GM19193 (cell line): Measurements from ENCODE around the gene COQ8A.

Source experiments
- POLR2A ChIP-seq: IDR thresholded peaks from 4 replicates; pipeline ENCODE4 v1.6.1; 2011; ENCODE audit not compliant: insufficient read depth, insufficient read length; ENCODE audit errors: extremely low read depth

The COQ8A gene

DNA sequence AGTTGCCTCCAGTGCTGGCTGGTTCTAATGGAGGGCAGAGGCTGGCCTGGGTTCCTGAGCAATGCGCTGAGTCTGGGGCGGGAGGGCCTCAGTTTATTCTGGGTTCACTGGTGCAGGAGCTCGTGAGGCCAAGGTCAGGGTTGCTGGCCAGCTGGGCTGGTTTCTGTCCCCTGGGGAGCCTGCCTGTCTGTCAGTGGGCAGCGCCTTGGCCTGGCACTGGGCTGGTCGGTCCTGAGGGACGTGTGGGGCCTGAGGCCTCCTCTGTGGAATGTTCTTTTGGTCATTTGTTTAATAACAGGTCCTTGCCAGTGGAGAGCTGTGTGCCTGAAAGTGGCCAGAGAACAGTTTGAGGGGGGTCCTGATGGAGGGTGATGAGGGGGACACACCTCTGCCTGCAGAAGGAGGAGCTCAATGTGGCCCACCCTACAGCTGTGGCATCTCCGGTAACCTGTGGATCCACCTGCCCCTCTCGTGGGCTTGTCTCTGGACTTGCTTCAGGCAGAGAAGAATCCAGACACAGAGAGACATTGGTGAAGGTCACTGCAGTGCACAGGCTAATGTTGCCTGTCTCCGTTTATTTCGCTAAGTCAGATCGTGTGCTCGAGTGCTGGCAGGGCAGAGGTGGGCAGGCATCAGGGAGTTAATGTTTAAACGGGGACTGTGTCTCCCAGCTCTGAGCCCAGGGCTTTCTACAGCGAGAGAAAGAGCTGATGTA, 34.6 kb downstream of the COQ8A start:
- TF ChIP-seq POLR2A: no peak

DNA sequence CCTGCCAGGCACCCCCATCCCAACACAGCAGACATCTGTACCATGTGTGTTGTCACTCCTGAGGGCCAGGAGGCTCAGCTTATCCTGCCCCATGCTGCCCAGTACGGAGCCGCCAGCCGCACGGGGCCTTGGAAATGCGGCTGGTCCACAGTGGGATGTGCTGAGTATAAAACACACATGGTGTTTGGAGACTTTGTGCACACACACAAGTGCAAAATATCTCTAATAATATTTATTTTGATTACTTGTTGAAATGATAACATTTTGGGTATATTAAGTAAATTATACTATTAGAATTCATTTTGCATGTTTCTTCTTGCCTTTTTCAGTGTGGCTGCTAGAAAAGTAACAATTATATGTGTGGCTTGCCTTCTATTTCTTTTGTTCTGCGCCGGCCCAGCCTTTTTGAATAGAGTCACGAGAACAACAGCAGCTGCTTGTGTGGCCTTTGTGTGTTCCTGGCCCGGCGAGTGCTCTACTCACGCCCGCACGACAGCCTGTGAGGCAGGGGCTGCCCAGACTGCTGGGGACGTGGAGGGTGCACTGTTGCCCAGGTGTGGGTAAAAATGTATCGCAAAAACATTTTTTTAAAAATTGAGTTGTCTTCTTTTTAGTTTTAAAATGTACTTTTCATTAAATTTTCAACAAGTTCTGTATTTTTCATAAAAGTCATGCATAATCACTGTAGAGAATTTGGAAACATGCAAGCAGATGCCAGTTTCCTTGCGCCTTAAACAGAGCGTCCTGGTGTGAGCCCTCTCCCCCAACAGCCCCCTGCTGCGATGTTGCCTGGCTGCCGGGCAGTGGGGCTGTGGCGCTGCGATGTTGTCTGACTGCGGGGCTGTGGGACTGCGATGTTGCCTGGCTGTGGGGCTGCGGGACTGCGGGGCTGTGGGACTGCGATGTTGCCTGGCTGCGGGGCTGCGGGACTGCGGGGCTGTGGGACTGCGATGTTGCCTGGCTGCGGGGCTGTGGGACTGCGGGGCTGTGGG, 35.5 kb downstream of the COQ8A start:
- TF ChIP-seq POLR2A: no peak

DNA sequence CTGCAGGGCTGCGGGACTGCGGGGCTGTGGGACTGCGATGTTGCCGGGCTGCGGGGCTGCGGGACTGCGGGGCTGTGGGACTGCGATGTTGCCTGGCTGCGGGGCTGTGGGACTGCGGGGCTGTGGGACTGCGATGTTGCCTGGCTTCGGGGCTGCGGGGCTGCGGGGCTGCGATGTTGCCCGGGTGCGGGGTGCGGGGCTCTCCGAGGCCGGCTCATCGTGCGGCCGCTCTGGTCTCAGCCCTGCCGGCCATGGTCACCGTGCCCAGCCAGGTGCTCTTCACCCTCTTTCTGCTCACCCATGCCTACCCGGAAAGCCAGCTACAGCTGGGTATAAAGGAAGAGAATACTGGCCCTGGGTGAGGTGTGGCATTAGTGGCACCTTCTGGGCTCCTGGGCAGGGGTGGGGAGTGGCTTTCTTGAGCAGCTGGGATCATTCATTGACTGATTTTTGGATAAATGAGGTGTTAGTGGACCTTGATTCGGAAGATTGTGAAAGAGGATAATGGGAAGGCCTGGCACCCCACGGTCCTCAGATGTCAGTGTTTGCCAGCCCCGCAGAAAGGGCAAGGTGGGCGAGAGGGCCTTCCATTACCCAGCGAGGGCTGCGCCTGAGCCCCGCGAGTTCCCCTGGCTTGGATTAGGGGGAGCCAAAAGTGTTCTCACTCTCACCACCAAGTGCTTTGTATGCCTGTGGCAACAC, 36.3 kb downstream of the COQ8A start:
- no peak for TF ChIP-seq POLR2A

DNA sequence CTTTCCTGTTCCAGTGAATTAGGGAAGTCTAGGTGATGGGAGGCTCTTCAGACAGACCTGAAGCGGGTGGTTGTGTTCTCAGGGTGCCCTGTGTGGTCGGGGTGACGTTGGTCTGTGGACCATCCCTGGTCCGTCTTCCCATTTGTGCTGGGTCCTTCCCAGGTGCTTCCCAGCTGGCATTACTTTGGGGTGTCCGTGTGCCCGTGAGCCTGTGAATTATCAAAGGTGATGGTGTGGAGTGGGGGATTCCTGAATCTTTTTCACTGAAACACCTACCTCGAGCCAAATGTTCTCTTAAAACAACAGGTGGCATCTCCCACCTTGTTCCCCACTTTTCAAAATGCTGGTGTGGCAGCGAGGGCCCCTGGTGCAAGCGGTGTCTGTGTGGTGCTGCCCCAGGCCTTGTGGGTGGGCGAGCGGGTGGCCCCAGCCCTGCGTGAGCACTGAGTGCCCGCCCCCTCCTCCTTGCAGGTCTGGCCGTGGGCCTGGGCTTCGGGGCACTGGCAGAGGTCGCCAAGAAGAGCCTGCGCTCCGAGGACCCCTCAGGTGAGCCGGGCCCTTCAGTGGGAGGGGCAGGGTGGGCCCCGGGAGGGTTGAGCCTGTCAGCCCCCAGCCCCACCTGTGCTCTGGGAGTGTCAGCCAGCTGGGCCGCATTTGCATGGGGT, 37.0 kb downstream of the COQ8A start:
- no peak for TF ChIP-seq POLR2A

DNA sequence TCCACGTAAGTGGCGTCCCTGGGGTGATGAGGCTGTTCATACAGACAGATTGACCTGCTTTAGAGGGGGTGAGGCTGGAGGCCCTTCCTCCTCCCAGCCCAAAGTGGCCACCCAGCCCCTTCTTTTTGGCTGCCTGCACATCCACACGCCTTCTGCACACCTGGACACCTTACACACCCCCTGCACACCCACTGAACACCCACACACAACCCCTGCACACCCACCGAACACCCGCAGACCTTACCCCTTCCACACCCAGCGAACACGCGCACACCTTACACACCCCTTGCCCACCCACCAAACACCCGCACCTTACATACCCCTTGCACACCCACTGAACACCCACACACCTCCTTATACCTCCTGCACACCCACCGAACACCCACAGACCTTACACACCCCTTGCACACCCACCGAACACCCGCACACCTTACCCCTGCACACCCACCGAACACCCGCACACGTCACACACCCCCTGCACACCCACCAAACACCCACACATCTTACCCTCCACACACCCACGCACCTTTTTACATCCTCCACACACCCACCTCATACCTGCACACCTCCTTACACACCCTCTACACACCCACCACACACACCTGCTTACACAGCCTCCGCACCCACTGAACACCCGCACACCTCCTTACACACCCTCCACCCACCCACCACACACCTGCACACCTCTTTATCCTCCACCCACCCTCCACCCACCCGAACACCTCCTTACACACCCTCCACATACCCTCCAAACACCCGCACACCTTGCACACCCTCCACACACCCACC, 37.7 kb downstream of the COQ8A start:
- TF ChIP-seq POLR2A: no peak

DNA sequence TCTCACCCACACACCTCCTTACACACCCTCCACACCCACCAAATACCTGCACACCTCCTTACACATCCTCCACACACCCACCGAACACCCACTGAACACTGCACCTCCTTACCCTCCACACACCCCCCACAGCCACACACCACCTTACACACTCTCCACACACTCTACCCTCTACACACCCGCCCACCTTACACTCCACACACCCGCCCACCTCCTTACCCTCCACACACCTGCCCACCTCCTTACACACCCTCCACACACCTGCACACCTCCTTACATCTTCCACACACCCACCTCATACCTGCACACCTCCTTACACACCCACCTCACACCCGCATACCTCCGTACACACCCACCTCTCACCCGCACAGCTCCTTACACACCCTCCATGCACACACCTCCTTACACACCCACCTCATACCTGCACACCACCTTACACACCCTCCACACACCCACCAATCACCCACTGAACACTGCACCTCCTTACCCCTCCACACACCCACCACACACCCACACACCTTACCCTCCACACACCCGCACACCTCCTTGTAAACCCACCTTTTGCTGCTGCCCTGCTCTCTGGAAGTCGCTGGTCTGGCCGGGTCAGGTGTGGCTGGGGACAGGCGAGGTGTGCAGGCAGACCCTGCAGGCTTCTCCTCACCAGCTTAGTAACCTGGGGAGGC, 38.5 kb downstream of the COQ8A start:
- no peak for TF ChIP-seq POLR2A

DNA sequence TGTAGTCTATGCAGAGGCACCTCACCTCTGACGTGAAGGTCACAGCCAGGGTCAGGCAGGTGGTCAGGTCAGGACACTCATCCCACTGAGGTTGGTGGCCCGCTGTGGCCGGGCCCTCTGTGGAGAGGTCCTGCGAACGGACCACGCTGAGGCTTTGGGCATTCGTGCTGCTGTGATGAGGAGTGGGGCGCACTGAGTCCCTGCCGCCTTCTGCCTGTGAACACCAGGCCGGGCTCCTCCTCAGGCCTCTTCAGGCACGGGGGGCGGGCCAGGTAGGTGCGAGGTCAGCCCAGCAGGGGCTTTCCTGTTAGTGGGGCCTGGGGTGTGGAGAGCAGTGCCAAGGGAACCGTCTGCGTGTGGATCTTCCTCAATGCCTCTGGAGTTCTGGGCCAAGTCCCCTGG, 39.0 kb downstream of the COQ8A start:
- TF ChIP-seq POLR2A: no peak

DNA sequence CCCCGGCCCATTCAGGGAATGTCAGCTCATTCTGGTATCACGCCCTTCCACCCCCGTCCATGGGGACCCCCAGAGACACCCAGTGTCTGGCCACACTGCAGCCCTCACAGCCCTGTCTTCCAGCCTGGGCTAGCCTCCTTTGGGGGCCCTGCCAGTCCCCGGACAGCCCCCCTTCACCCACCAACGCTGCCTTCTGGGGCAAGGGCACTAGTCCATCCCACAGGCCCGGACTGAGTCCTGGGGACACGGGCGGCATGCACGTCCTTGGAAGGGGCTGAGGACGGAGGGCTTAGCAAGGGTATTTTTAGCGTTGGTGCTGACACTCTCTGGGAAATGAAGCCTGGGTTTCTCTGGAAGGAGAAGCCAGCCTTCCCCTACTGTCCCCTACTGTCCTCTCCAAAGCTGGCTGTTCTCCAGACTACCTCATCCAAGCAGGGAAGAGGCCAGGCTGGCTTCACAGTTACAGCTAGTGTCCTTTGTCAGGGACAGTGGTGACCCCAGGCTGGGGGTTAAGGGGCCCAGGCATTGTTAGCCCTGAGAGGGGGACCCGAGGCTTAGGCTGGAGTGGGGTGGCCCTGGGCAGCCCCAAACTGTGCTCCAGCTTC, 39.5 kb downstream of the COQ8A start:
- no peak for TF ChIP-seq POLR2A

DNA sequence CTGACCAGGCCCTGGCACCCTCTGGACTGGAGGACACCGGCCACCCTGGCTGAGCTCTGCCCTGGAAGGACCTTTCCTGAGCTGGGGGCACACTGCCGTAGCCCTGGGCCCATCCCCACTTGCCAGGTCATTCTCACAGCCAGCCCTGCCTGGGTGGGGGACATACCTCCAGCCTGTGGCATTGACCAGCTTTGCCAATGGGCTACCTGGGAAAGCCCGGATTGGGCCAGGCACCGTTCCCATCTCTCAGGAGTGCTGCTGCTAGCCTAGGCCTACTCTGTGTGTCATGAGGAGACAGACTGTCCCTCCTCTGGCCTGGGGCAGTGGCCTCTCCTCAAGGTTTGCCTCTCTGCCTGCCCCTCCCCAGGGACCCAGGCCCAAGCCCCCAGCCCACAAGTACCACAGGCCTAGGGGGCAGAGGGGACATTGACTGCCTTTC, 40.0 kb downstream of the COQ8A start:
- no peak for TF ChIP-seq POLR2A

DNA sequence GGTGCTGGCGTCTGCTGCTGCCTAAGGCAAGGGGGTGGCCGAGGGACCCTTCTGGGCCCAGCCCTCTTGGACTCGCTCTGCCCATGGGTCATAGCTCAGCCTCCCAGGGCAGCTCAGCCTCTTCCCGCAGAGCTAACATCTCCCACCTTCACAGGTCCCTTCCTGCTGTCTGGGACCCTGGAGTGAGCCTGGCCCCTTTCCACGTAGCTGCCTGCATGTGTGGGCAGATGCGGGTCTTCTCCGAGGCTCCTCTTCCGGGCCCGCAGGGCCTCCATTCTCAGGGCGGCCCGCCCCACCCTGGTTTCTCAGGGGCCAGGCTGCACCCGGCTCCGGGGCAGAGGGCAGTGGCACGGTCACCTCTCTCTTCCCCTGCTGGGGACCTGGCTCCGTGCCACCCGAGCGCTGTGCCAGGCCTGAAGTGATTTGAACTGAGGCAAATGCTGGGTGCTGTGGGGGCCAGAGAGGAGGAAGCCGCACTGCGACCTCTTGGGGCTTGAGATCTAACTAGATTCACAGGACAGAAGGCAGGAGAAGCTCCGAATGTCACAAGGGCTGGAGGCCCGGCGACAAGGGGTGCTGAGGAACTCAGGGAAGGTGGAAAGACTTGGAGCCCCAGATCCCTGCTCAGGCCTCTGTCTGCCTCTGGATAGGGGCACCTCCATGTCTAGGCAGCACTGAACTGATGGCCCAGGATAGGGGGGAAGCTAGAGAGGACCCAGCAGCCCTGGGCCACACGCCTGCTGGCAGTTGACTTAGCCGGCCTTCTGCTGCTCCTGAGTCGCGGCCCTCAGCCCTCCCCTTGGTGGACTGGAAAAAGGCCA, 40.7 kb downstream of the COQ8A start:
- no peak for TF ChIP-seq POLR2A

DNA sequence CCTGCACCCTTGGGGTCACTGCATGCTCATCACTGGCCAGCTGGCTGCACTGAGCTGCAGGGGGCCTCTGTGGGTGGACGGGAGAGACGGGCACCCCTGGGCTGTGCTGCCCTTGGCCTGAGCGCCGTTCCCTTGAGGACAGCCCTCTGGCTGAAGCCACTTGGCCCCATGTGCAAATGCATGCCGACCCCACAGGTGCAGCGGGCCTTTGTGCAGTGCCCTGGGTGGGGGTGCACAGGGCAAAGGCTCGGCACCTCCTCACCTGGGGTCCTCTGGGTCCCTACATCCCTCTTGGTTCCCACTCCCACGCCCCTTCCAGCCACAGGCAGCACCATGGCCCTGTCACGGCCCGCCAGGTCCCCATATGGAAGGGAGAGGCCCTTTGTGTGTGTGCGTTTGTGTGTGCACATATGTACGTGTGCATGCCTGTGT, 41.3 kb downstream of the COQ8A start:
- TF ChIP-seq POLR2A: no peak

DNA sequence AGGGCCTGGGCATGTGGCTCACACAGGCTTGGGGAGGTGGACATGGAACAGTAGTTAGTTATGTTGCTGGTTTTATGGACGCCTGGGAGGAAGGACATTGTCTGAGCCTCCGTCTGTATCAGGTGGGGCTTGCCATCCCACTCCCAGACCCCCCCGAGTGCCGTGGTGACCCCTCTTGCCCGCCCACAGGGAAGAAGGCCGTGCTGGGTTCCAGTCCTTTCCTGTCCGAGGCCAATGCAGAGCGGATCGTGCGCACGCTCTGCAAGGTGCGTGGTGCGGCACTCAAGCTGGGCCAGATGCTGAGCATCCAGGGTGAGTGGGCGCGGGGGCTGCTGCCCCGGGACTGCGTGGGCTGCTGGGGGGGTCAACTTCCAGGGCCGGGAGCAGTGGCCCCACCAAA, 41.7 kb downstream of the COQ8A start:
- no peak for TF ChIP-seq POLR2A

DNA sequence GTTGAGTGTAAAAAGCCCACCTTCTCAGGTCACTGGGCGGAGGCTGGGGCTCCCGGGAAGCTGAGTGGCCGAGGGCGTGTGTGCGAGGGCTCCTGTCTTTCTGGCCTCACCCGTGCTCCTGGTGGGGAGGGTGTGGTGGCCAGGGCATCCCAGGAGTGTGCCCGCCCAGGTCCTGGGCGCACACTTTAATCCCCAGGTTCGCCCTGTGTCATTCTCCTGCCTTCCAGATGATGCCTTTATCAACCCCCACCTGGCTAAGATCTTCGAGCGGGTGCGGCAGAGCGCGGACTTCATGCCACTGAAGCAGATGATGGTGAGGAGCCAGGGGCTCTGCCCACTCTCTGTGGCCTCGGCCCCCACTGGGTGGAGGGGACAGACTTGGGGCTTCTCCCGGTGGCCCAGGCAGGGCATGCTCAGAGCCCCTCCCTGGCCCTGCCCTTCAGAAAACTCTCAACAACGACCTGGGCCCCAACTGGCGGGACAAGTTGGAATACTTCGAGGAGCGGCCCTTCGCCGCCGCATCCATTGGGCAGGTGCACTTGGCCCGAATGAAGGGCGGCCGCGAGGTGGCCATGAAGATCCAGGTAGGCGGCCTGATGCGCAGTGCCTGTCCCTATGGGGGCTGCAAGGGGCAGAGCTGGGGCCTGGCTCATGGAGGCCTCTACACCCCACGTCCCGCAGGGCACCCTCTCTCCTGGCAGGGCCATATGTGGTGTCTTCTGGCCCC, 42.5 kb downstream of the COQ8A start:
- no peak for TF ChIP-seq POLR2A
